IMR-90 (cell line): Measurements from ENCODE around the gene NECTIN4. TPM values are rescaled to one million over a fixed set of nuclear protein-coding genes. Genes with fewer than 3 reads are reported as not detected.

Experiments used
- ATAC-seq: fragments of 200-7000 bp; cut with Tn5 transposase; 2 replicates; pipeline ENCODE4 v1.9.1; 2020; ENCODE audit warnings: low read depth, mild to moderate bottlenecking, moderate library complexity
- BruUV-seq: library from RNA; stranded (reverse); fragments of 400-500 nt; replicated peaks from 2 replicates; lab custom pipeline; 2021; lab: Mats Ljungman, UMichigan
- CTCF ChIA-PET: fragments of 300-600 bp; formaldehyde crosslinking; extraction: SDS; loops from one replicate; lab custom pipeline; 2021; ENCODE audit warnings: antibody characterized with exemption; lab: Yijun Ruan, JAX
- POLR2A ChIA-PET: fragments of 300-600 bp; sonication (Branson Sonifier 250); formaldehyde crosslinking; loops from one replicate; lab custom pipeline; 2022; ENCODE audit warnings: antibody characterized with exemption; ENCODE audit not compliant: unreplicated experiment; lab: Charles Lee
- DNase-seq: peaks from one replicate; pipeline ENCODE4 v3.0.0; 2013
- H2AFZ ChIP-seq: replicated peaks from 2 replicates; pipeline ENCODE3; 2013; ENCODE audit warnings: low read length, mild to moderate bottlenecking; ENCODE audit not compliant: poor library complexity
- H2AK5ac ChIP-seq: 2 replicates; pipeline ENCODE4 v1.6.1; 2013; ENCODE audit warnings: low read depth, low read length, inconsistent platforms
- H2AK9ac ChIP-seq: replicated peaks from 2 replicates; pipeline ENCODE3; 2013; ENCODE audit warnings: mild to moderate bottlenecking, low read depth, low read length, moderate library complexity; ENCODE audit not compliant: poor library complexity
- H2BK120ac ChIP-seq: 2 replicates; pipeline ENCODE4 v1.6.1; 2013; ENCODE audit warnings: low read depth, low read length, inconsistent platforms
- H2BK15ac ChIP-seq: 3 replicates; pipeline ENCODE4 v1.6.1; 2013; ENCODE audit warnings: low read depth, low read length, inconsistent platforms
- H2BK20ac ChIP-seq: 2 replicates; pipeline ENCODE4 v1.6.1; 2013; ENCODE audit warnings: low read depth, mild to moderate bottlenecking, inconsistent platforms, low read length, moderate library complexity
- H2BK5ac ChIP-seq: 2 replicates; pipeline ENCODE4 v1.6.1; 2013; ENCODE audit warnings: mild to moderate bottlenecking, low read depth, low read length, inconsistent platforms; ENCODE audit not compliant: poor library complexity, severe bottlenecking
- H3K14ac ChIP-seq: replicated peaks from 2 replicates; pipeline ENCODE4 v1.6.1; 2013; ENCODE audit warnings: low read depth, low read length, inconsistent platforms
- H3K18ac ChIP-seq: 2 replicates; pipeline ENCODE4 v1.6.1; 2013; ENCODE audit warnings: low read depth, low read length, control low read depth
- H3K23ac ChIP-seq: 2 replicates; pipeline ENCODE4 v1.6.1; 2013; ENCODE audit warnings: low read depth, low read length, inconsistent platforms
- H3K27ac ChIP-seq: 2 replicates; pipeline ENCODE4 v1.5.1; 2013; ENCODE audit warnings: mild to moderate bottlenecking, control low read depth, low read length; ENCODE audit not compliant: insufficient read depth
- H3K27me3 ChIP-seq: 2 replicates; pipeline ENCODE4 v1.6.1; 2013; ENCODE audit warnings: low read length; ENCODE audit not compliant: control insufficient read depth, insufficient read depth
- H3K36me3 ChIP-seq: 2 replicates; pipeline ENCODE4 v1.6.1; 2013; ENCODE audit warnings: low read length, mixed read lengths; ENCODE audit not compliant: control insufficient read depth, insufficient read depth
- H3K4ac ChIP-seq: 2 replicates; pipeline ENCODE4 v1.6.1; 2013; ENCODE audit warnings: low read depth, low read length, inconsistent platforms
- H3K4me1 ChIP-seq: 2 replicates; pipeline ENCODE4 v1.6.1; 2013; ENCODE audit warnings: low read length, mixed read lengths; ENCODE audit not compliant: control insufficient read depth, insufficient read depth
- H3K4me2 ChIP-seq: 2 replicates; pipeline ENCODE4 v1.6.1; 2013; ENCODE audit warnings: low read depth, mild to moderate bottlenecking, control low read depth, low read length, moderate library complexity
- H3K4me3 ChIP-seq: 2 replicates; pipeline ENCODE4 v1.5.1; 2013; ENCODE audit warnings: low read depth, mild to moderate bottlenecking, control low read depth, low read length, moderate library complexity; ENCODE audit not compliant: insufficient read depth
- H3K56ac ChIP-seq: 2 replicates; pipeline ENCODE4 v1.6.1; 2013; ENCODE audit warnings: low read length, inconsistent platforms; ENCODE audit not compliant: insufficient read depth; ENCODE audit errors: extremely low read depth
- H3K79me1 ChIP-seq, 2 experiments: 2 replicates each; pipeline ENCODE4 v1.6.1; 2013; ENCODE audit warnings: low read length in 2 of 2, inconsistent platforms in 1 of 2, low read depth in 1 of 2
- H3K9ac ChIP-seq: 2 replicates; pipeline ENCODE4 v1.6.1; 2013; ENCODE audit warnings: low read depth, low read length, control low read depth
- H3K9me1 ChIP-seq: 2 replicates; pipeline ENCODE4 v1.6.1; 2013; ENCODE audit warnings: low read length, inconsistent platforms; ENCODE audit not compliant: insufficient read depth
- H3K9me3 ChIP-seq: 2 replicates; pipeline ENCODE4 v1.6.1; 2013; ENCODE audit warnings: low read length; ENCODE audit not compliant: control insufficient read depth, insufficient read depth
- H4K20me1 ChIP-seq: 2 replicates; pipeline ENCODE4 v1.6.1; 2013; ENCODE audit warnings: low read length, inconsistent platforms; ENCODE audit not compliant: insufficient read depth
- H4K5ac ChIP-seq: 2 replicates; pipeline ENCODE4 v1.6.1; 2013; ENCODE audit warnings: mild to moderate bottlenecking, low read depth, low read length, control low read depth
- H4K8ac ChIP-seq, 2 experiments: 2 replicates each; pipeline ENCODE4 v1.6.1; 2013; ENCODE audit warnings: low read depth in 2 of 2, low read length in 2 of 2, control low read depth in 1 of 2, inconsistent platforms in 1 of 2
- H4K91ac ChIP-seq: 2 replicates; pipeline ENCODE4 v1.6.1; 2013; ENCODE audit warnings: low read depth, low read length, inconsistent platforms; ENCODE audit not compliant: insufficient read depth
- BHLHE40 ChIP-seq: fragments of 150-350 bp; IDR thresholded peaks from 2 replicates; pipeline ENCODE4 v1.6.1; 2016; ENCODE audit warnings: mild to moderate bottlenecking, low read depth, low read length
- NFE2L2 ChIP-seq: fragments of 150-350 bp; IDR thresholded peaks from 2 replicates; pipeline ENCODE4 v1.6.1; 2016; ENCODE audit warnings: low read depth, mild to moderate bottlenecking, low read length
- POLR2A ChIP-seq: IDR thresholded peaks from 2 replicates; pipeline ENCODE4 v1.6.1; 2012; ENCODE audit warnings: mild to moderate bottlenecking, low read depth, low read length
- RAD21 ChIP-seq: IDR thresholded peaks from 2 replicates; pipeline ENCODE4 v1.6.1; 2012; ENCODE audit warnings: low read length, improper control_type of control experiment
- RFX5 ChIP-seq: IDR thresholded peaks from 2 replicates; pipeline ENCODE4 v1.8.0; 2012; ENCODE audit warnings: low read depth, mild to moderate bottlenecking, low read length, moderate library complexity
- USF2 ChIP-seq: fragments of 150-350 bp; IDR thresholded peaks from 2 replicates; pipeline ENCODE4 v1.6.1; 2017; ENCODE audit warnings: mild to moderate bottlenecking, antibody characterized with exemption, low read length, low read depth
- WGBS, 2 experiments: methylation state at CpG; one replicate each; pipeline versions ENCODE4 v1.1.5 to v1.1.7; 2013; ENCODE audit warnings: missing lambda C conversion rate in 2 of 2; ENCODE audit not compliant: insufficient read length in 1 of 2; ENCODE audit errors: extremely low coverage in 2 of 2; 5-methylcytosine and 5-hydroxymethylcytosine counted together
- dilution Hi-C: fragments of 300-500 bp; cut with HindIII; formaldehyde crosslinking; loops from one replicate; pipeline ENCODE4 v1.14.3; 2018; ENCODE audit warnings: low sequenced_read_pairs; ENCODE audit not compliant: unreplicated experiment
- in situ Hi-C: fragments of 300-500 bp; cut with MboI; formaldehyde crosslinking; loops from 3 replicates; pipeline ENCODE4 v1.14.3; 2019; ENCODE audit warnings: low sequenced_read_pairs, inconsistent platforms, mixed read lengths
- intact Hi-C: fragments of 100-400 bp; cut with micrococcal nuclease; formaldehyde crosslinking; loops from 2 replicates; pipeline ENCODE4 v1.10.0; 2022
- polyA plus RNA-seq, 3 experiments: library from polyadenylated mRNA; depleted of rRNA; stranded (reverse); fragments of >200 nt; gene quantifications; 2 replicates each; pipeline ENCODE4 v1.2.3, GENCODE V29; 2012; ENCODE audit warnings: low replicate concordance in 1 of 3
- total RNA-seq: library from RNA; depleted of rRNA; stranded (reverse); fragments of >200 nt; gene quantifications from 2 replicates; pipeline ENCODE4 v1.2.3, GENCODE V29; 2012

NECTIN4 gene
- total and polyA plus RNA-seq, 2 of the 4 experiments (the other 2 are of a cell fraction) = 0.18 to 0.24 TPM

- dilution Hi-C loops (no loop called here), intact Hi-C loops (no loop called here), in situ Hi-C loops (no loop called here)
- no TSS peak for BruUV-seq
- DNase-seq (peak; percentile 33), ATAC-seq (peak; percentile 38)
- H3K4ac ChIP-seq = no peak overlapping the region
- H2AFZ ChIP-seq = no peak overlapping the region
- no peaks in the 10 kb centered on the region for H3K79me1 ChIP-seq
- H3K9ac ChIP-seq = no peak overlapping the region
- H3K9me1 ChIP-seq = peaks cover 6% of the 10 kb centered on the region; the same call in 1 of the 2 replicates
- H2BK15ac ChIP-seq = no peak overlapping the region
- H3K14ac ChIP-seq = no peak overlapping the region
- no peak overlapping the region for H4K91ac ChIP-seq
- no peak overlapping the region for H2AK5ac ChIP-seq
- H4K5ac ChIP-seq = no peak overlapping the region
- H3K9me3 ChIP-seq = no peaks in the 10 kb centered on the region
- H4K8ac ChIP-seq = no peak overlapping the region
- H3K18ac ChIP-seq = no peak overlapping the region
- no peak overlapping the region for H2BK120ac ChIP-seq
- TF ChIP-seq NFE2L2 = no peak
- no peak for TF ChIP-seq BHLHE40
- TF ChIP-seq USF2 = no peak
- no peak for TF ChIP-seq RFX5
- no peak for TF ChIP-seq POLR2A
- TF ChIP-seq RAD21 = no peak
- ChIA-PET CTCF (no interaction called here), POLR2A (no interaction called here)
- H2BK20ac ChIP-seq = no peak overlapping the region
- H3K4me2 ChIP-seq = no peak overlapping the region
- H3K23ac ChIP-seq = no peak overlapping the region
- no peak overlapping the region for H3K4me3 ChIP-seq
- no peak overlapping the region for H3K56ac ChIP-seq
- H3K27ac ChIP-seq = no peak overlapping the region
- H3K4me1 ChIP-seq = peaks cover 3% of the 10 kb centered on the region; the same call in 1 of the 2 replicates
- no peaks in the 10 kb centered on the region for H3K36me3 ChIP-seq
- H3K27me3 ChIP-seq = peaks cover 28% of the 10 kb centered on the region
- WGBS, 2 experiments = no CpG with 5 or more reads among the region's 2 CpGs
- no peak overlapping the region for H2BK5ac ChIP-seq
- H4K20me1 ChIP-seq = no peaks in the 10 kb centered on the region
- H2AK9ac ChIP-seq = no peak overlapping the region
Observed at GRCh38 chr1:161021970-161022353, 67.4 kb downstream of the NECTIN4 start.
